Activated T-cell treated with anti-CD3 and anti-CD28 coated beads, Interleukin-2, amount 50 U/mL, for 72 hours (primary cell): ENCODE results near the gene RRP15. TPM values are rescaled to one million over a fixed set of nuclear protein-coding genes. Genes with fewer than 3 reads are reported as not detected.

Experiments
- ATAC-seq, 2 donors: fragments of 150-1000 bp; cut with Tn5 transposase; replicated peaks in 1 of 2; 2 replicates each; pipeline ENCODE4 v1.10.0; 2021; ENCODE audit warnings: moderate library complexity in 2 of 2, mild to moderate bottlenecking in 1 of 2
- DNase-seq, 2 donors: peaks; one replicate each; pipeline ENCODE4 v3.0.0; 2021 to 2022; ENCODE audit warnings: mixed read lengths in 1 of 2
- H3K27ac Mint-ChIP-seq: one replicate; pipeline ENCODE4 v1.8.0; 2022; ENCODE audit warnings: mild to moderate bottlenecking, moderate library complexity, mixed read lengths
- H3K27me3 Mint-ChIP-seq: one replicate; pipeline ENCODE4 v1.8.0; 2022; ENCODE audit warnings: low read depth, mixed read lengths
- H3K36me3 Mint-ChIP-seq, 2 donors: one replicate each; pipeline ENCODE4 v1.8.0; 2022; ENCODE audit warnings: mixed read lengths in 2 of 2, mild to moderate bottlenecking in 1 of 2; ENCODE audit not compliant: insufficient read depth in 2 of 2
- H3K4me1 Mint-ChIP-seq: one replicate; pipeline ENCODE4 v1.8.0; 2022; ENCODE audit warnings: low read depth, mixed read lengths
- H3K4me3 Mint-ChIP-seq, 2 donors: one replicate each; pipeline ENCODE4 v1.8.0; 2022; ENCODE audit warnings: mild to moderate bottlenecking in 2 of 2, mixed read lengths in 2 of 2, moderate library complexity in 2 of 2
- H3K9me3 Mint-ChIP-seq, 2 donors: one replicate each; pipeline ENCODE4 v1.8.0; 2022; ENCODE audit warnings: mixed read lengths in 2 of 2
- total RNA-seq, 2 donors: library from RNA; stranded (reverse); gene quantifications; one replicate each; pipeline ENCODE4 v1.2.3, GENCODE V29; 2022

RRP15 gene
- total RNA-seq, 2 donors from 2014 or later: 12.5 to 13.6 TPM

GRCh38 chr1:218272366-218272765, 12.7 kb upstream of the RRP15 start:
- H3K9me3 Mint-ChIP-seq: no peaks in the 10 kb centered on the region

GRCh38 chr1:218273762-218274479, 11.2 kb upstream of the RRP15 start:
- no peaks in the 10 kb centered on the region for H3K4me1 Mint-ChIP-seq
- no peaks in the 10 kb centered on the region for H3K9me3 Mint-ChIP-seq
- H3K4me3 Mint-ChIP-seq: no peak overlapping the region
- no peak overlapping the region for H3K27ac Mint-ChIP-seq
- no peaks in the 10 kb centered on the region for H3K27me3 Mint-ChIP-seq
- H3K36me3 Mint-ChIP-seq: no peaks in the 10 kb centered on the region
- ATAC-seq: no peak
- no peak for DNase-seq

More at GRCh38 chr1:218272366-218272765, 12.7 kb upstream of the RRP15 start:
- no peak for DNase-seq
- Mint-ChIP-seq H3K27ac (no peak overlapping the region), H3K4me1 (no peaks in the 10 kb centered on the region), H3K36me3 (no peaks in the 10 kb centered on the region), H3K4me3 (no peak overlapping the region), H3K27me3 (no peaks in the 10 kb centered on the region)
- ATAC-seq: no peak

DNA sequence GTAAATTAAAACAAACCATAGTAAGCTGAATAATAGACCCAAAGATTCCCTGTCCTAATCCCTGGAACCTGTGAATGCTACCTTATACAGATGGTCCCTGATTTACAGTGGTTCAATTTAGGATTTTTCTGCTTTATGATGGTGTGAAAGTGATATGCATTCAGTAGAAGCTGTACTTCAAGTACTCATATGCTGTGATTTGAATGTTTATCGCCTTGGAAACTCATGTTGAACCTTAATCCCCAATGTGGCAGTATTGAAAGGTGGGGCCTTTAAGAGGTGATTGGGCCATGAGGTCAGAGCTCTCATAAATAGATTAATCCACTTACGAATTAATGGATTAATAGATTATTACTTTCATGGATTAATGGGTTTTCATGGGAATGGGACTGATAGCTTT, 10.6 kb upstream of the RRP15 start:
- DNase-seq (no peak), ATAC-seq (no peak)
- no peaks in the 10 kb centered on the region for H3K36me3 Mint-ChIP-seq
- no peaks in the 10 kb centered on the region for H3K27me3 Mint-ChIP-seq
- no peaks in the 10 kb centered on the region for H3K9me3 Mint-ChIP-seq
- no peak overlapping the region for H3K4me3 Mint-ChIP-seq
- no peak overlapping the region for H3K27ac Mint-ChIP-seq
- H3K4me1 Mint-ChIP-seq: no peaks in the 10 kb centered on the region

- no peak overlapping the region for H3K4me3 Mint-ChIP-seq
- H3K27ac Mint-ChIP-seq: no peak overlapping the region
- DNase-seq (no peak), ATAC-seq (no peak)
- no peaks in the 10 kb centered on the region for H3K36me3 Mint-ChIP-seq
- peaks cover 5% of the 10 kb centered on the region for H3K27me3 Mint-ChIP-seq
- no peaks in the 10 kb centered on the region for H3K9me3 Mint-ChIP-seq
- no peaks in the 10 kb centered on the region for H3K4me1 Mint-ChIP-seq
Measured at GRCh38 chr1:218275823-218276222, 9.3 kb upstream of the RRP15 start.

GRCh38 chr1:218281285-218281684, 3.8 kb upstream of the RRP15 start:
- H3K27ac Mint-ChIP-seq: no peak overlapping the region
- no peak for DNase-seq
- peaks cover 0 to 2% of the 10 kb centered on the region in 2 donors for H3K9me3 Mint-ChIP-seq
- H3K36me3 Mint-ChIP-seq: peaks cover 0 to 5% of the 10 kb centered on the region in 2 donors
- peaks cover 20% of the 10 kb centered on the region for H3K4me1 Mint-ChIP-seq
- peaks cover 23% of the 10 kb centered on the region for H3K27me3 Mint-ChIP-seq
- no peak for ATAC-seq
- no peak overlapping the region for H3K4me3 Mint-ChIP-seq

DNA sequence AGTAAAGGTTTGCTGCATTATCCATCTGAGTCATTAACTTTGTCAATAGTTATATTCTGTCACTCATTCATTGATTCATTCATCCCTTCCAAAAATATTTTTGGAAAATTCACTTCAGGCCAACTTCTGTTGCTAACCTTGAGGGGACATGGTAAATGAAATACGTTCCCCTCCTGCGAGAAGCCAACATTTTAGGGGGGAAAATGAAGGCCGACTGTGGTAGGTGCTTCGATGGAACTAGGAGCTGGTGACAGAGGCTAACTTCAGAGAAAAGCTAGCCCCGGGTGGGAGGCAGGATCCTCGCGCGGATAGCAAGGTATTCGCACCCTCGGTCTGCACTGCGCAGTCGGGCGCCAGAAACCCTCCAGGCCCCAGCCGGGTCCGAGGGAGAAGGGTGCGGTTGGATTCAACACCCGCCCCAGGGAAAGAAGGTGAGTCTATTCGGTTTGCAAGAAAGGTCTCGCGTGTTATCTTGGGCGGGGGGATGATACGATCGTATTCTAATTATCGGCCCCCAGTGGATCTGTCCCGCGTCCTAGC, 646 bp upstream of the RRP15 start:
- peaks cover 0 to 5% of the 10 kb centered on the region in 2 donors for H3K36me3 Mint-ChIP-seq
- H3K9me3 Mint-ChIP-seq: peaks cover 0 to 2% of the 10 kb centered on the region in 2 donors
- H3K4me1 Mint-ChIP-seq: peaks cover 31% of the 10 kb centered on the region
- ATAC-seq: no peak
- H3K27ac Mint-ChIP-seq: peak overlapping the region; percentile 78
- DNase-seq: peak in 1 of 2 donors; percentile 2
- peak overlapping the region; percentile 86 to 98 for H3K4me3 Mint-ChIP-seq
- peaks cover 23% of the 10 kb centered on the region for H3K27me3 Mint-ChIP-seq

- ATAC-seq (no peak), DNase-seq (no peak)
- H3K27me3 Mint-ChIP-seq: no peaks in the 10 kb centered on the region
- H3K36me3 Mint-ChIP-seq: no peaks in the 10 kb centered on the region
- H3K27ac Mint-ChIP-seq: no peak overlapping the region
- H3K9me3 Mint-ChIP-seq: no peaks in the 10 kb centered on the region
- H3K4me1 Mint-ChIP-seq: peaks cover 21% of the 10 kb centered on the region
- no peak overlapping the region for H3K4me3 Mint-ChIP-seq
Measured at GRCh38 chr1:218292515-218292914, 7.4 kb downstream of the RRP15 start.

GRCh38 chr1:218294546-218294945, 9.5 kb downstream of the RRP15 start:
- H3K4me1 Mint-ChIP-seq: peaks cover 17% of the 10 kb centered on the region
- no peak for ATAC-seq
- H3K27ac Mint-ChIP-seq: no peak overlapping the region
- H3K36me3 Mint-ChIP-seq: peaks cover 0 to 2% of the 10 kb centered on the region in 2 donors
- no peak overlapping the region for H3K4me3 Mint-ChIP-seq
- no peaks in the 10 kb centered on the region for H3K27me3 Mint-ChIP-seq
- no peaks in the 10 kb centered on the region for H3K9me3 Mint-ChIP-seq
- DNase-seq: no peak

DNA sequence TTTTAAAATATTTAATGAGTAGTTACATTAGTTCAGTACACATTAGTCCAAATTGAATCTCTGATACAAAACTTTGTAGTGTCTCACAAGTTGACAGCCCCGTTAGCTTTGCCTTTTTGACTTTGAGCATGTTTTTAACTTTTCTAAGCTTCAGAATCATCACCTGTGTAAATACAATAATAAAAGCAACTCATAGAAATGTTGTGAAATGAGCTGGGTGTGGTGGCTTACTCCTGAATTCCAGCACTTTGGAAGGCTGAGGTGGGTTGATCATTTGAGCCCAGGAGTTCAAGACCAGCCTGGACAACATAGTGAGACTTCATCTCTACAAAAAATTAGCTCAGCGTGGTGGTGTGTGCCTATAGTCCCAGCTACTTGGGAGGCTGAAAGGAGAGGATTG, 11.1 kb downstream of the RRP15 start:
- no peak for DNase-seq
- peaks cover 17% of the 10 kb centered on the region for H3K4me1 Mint-ChIP-seq
- no peak overlapping the region for H3K27ac Mint-ChIP-seq
- no peak for ATAC-seq
- no peaks in the 10 kb centered on the region for H3K9me3 Mint-ChIP-seq
- H3K36me3 Mint-ChIP-seq: peaks cover 0 to 2% of the 10 kb centered on the region in 2 donors
- H3K27me3 Mint-ChIP-seq: no peaks in the 10 kb centered on the region
- H3K4me3 Mint-ChIP-seq: no peak overlapping the region

DNA sequence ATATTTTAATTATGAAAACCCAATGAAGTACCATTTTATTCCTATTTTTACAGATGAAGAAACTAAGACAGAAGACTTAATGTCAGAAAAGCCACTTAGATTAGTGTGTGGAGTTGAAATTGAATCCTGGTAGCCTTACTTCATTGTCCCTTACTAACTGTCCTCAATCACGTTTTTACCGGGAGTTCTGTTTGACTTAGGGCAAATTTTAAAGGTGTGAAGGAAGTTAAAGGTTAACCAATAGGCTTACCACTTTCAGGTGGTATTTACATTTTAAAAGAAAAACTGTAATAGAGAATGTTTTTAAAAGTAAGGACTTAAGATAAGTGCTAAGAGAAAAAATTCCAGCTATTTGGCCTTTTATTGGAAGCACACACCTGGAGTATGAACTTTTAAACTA, 12.4 kb downstream of the RRP15 start:
- H3K9me3 Mint-ChIP-seq: no peaks in the 10 kb centered on the region
- no peaks in the 10 kb centered on the region for H3K27me3 Mint-ChIP-seq
- H3K27ac Mint-ChIP-seq: no peak overlapping the region
- ATAC-seq (no peak), DNase-seq (no peak)
- H3K4me1 Mint-ChIP-seq: peaks cover 24% of the 10 kb centered on the region
- H3K36me3 Mint-ChIP-seq: peaks cover 0 to 2% of the 10 kb centered on the region in 2 donors
- no peak overlapping the region for H3K4me3 Mint-ChIP-seq

GRCh38 chr1:218297867-218298266, 12.8 kb downstream of the RRP15 start:
- Mint-ChIP-seq H3K27me3 (no peaks in the 10 kb centered on the region), H3K4me1 (peaks cover 25% of the 10 kb centered on the region), H3K36me3 (peaks cover 0 to 2% of the 10 kb centered on the region in 2 donors), H3K9me3 (no peaks in the 10 kb centered on the region), H3K27ac (no peak overlapping the region), H3K4me3 (no peak overlapping the region)
- DNase-seq (no peak), ATAC-seq (no peak)

GRCh38 chr1:218298398-218298797, 13.3 kb downstream of the RRP15 start:
- H3K36me3 Mint-ChIP-seq: peaks cover 0 to 2% of the 10 kb centered on the region in 2 donors
- no peak for DNase-seq
- no peak overlapping the region for H3K4me3 Mint-ChIP-seq
- H3K27ac Mint-ChIP-seq: no peak overlapping the region
- H3K4me1 Mint-ChIP-seq: peaks cover 30% of the 10 kb centered on the region
- no peak for ATAC-seq
- H3K27me3 Mint-ChIP-seq: no peaks in the 10 kb centered on the region
- no peaks in the 10 kb centered on the region for H3K9me3 Mint-ChIP-seq

DNA sequence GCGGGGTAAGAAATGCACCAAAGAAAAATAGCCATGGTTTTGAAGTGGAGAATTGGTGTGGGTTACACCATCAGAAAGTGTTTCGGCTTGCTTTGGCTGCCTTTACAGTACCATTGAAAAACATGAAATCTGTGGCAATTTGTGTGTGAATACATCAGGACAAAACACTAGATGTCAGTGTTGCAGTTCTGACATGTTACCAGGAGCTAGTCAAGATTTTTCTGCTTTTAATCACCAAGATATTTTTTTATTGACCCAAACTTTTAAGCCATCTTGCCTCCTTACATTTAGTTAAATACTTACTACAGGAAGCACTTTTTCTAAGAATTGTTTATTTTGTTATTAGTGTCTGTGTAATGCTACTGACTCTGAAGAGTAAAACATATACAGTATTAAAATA, 14.3 kb downstream of the RRP15 start:
- Mint-ChIP-seq H3K36me3 (peaks cover 0 to 4% of the 10 kb centered on the region in 2 donors), H3K27ac (peak overlapping the region; percentile 54), H3K9me3 (no peaks in the 10 kb centered on the region), H3K4me1 (peaks cover 32% of the 10 kb centered on the region), H3K4me3 (no peak overlapping the region), H3K27me3 (no peaks in the 10 kb centered on the region)
- ATAC-seq (no peak), DNase-seq (no peak)

- H3K9me3 Mint-ChIP-seq: no peaks in the 10 kb centered on the region
- peaks cover 0 to 4% of the 10 kb centered on the region in 2 donors for H3K36me3 Mint-ChIP-seq
- H3K27ac Mint-ChIP-seq: no peak overlapping the region
- ATAC-seq (no peak), DNase-seq (no peak)
- H3K27me3 Mint-ChIP-seq: no peaks in the 10 kb centered on the region
- no peak overlapping the region for H3K4me3 Mint-ChIP-seq
- peaks cover 31% of the 10 kb centered on the region for H3K4me1 Mint-ChIP-seq
Measured at GRCh38 chr1:218301217-218301616, 16.1 kb downstream of the RRP15 start.
